Measurements from ENCODE around the gene WNT2.
"Not testable (repeated sequence)": the region's sequence is repeated elsewhere in the genome, so short reads cannot be mapped to it uniquely, and the experiment has no call there.

WNT2 gene

DNA sequence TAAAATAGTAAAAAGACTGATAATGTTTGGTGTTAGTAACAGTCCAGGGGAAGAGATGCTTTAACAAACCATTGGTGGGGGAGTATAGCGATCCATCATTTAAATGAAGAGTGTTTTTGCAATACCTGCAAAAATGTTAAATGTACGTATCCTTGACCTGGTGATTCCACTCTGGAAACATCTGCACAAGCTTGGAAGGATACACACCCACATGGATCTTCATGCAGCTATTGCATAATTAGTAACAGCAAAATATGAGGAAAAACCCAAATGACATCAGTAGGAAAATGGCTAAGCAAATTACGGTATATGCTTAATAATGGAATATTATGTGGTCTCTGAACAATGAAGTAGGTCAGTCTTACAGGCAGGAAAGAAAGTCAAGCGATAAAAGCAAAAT, 20.5 kb downstream of the WNT2 start:
- DNase-seq, result no peak

DNA sequence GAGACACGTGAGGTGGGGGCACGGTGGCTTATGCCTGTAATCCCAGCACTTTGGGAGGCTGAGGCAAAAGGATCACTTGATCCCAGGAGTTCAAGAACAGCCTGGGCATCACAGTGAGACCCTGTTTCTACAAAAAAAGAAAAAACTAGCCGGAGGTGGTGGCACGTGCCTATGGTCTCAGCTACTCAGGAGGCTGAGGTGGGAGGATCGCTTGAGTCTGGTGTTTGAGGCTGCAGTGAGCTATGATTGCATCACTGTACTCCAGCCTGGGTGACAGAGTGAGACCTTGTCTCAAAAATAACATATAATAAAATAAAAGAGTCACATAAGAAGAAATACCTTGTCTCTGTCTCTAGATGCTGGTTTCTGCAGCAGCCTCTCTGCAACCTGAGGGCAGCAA, 22.4 kb downstream of the WNT2 start:
- not testable (repeated sequence) for DNase-seq

DNA sequence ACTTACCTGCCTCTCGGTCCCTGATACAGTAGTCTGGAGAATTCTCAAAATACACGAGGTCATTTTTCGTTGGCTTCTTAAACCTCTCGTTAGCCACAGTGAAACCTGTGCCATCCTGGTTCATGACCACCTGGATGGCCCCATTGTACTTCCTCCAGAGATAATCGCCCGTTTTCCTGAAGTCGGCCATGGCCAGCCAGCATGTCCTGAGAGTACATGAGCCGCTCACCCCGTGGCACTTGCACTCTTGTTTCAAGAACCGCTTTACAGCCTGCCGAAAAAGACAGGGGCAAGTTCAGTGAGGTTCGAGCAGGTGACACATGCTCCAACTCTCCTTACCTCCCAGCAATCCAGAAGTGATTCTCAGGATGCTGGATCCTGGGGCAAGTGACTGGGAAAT, 25.3 kb downstream of the WNT2 start:
- DNase-seq, result no peak

DNA sequence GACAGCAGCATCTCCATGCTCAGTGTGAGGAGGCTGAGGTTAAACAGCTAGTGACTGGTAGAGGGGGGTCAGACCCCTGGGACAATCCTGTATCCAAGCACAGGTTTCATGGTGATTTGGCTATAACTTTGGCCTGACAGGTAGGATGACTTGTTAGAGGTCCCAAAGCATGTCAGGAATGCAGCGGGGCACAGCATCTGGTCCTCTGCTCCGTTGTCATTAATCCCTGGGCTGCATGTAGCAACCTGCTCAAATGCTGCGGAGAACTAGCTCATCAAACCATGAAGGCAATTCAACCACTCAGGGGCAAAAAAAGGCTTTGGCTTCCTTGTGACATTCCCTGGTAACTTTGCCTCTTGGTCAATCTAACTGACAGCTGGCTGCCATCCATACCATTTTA, 26.8 kb downstream of the WNT2 start:
- DNase-seq, result no peak

DNA sequence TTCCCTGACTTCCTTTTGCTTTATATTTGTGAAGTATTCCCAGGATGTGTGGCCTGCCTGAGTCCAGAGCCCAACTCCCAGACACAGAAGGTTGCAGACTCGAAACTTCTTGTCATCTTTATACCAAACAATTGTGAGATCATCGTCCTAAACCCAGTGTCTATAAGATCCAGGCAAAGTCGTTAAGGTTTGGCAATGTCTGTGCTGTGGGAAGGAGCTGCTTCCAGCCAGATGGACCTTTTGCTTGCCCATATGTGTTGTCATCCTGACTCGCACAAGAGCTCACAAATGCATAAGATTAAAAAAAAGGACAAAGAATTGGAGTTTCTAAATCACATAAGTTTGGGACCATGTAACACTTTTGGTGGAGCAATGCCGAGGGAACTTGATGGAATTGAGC, 37.0 kb downstream of the WNT2 start:
- DNase-seq, result no peak

GRCh38 chr7:117284692-117285091, 38.2 kb downstream of the WNT2 start:
- no peak for DNase-seq

DNA sequence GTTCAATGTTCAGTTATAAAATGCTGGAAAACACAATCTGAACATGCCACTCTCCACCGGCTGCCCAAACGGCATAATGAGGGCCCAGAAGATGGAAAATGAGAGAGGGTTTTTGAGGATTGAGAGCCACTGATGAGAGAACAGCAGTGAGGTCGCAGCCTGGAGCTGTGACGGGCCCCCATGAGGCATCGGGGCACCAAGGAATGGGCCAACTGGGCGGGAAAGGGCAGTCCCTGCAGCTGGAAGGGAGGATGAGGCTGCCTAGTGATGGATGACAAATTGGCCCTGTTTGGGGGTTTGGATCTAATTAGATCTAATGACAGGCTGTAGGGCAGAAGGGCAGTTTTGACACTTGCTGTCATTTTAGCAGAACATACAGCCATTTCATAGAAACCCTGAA, 39.1 kb downstream of the WNT2 start:
- DNase-seq, result no peak

DNA sequence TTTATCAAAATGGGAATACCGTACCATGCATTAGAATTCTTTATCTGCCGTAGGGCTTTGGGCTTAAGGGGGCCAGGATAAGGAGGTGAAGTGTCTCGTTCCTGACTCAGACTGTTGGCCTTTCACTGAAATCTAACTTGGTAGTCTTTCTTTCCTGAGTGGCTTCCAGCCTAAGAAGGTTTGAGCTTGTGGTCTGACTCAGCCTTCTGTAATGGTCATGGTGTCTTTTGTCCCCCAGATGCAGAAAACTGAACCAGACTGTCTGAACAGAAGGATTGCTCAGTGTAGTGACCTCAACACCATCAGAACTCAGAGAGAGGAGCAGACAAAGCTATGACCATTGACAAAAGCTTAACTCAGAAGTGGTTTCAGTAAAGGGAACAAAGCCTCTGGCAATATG, 39.5 kb downstream of the WNT2 start:
- DNase-seq, result no peak

GRCh38 chr7:117282239-117282812, 40.5 kb downstream of the WNT2 start:
- no peak for DNase-seq

- DNase-seq, result no peak
These were observed 41.3 kb downstream of the WNT2 start for GRCh38 chr7:117281562-117281961.

- DNase-seq, result no peak
These were observed 42.8 kb downstream of the WNT2 start for GRCh38 chr7:117279931-117280557.

DNA sequence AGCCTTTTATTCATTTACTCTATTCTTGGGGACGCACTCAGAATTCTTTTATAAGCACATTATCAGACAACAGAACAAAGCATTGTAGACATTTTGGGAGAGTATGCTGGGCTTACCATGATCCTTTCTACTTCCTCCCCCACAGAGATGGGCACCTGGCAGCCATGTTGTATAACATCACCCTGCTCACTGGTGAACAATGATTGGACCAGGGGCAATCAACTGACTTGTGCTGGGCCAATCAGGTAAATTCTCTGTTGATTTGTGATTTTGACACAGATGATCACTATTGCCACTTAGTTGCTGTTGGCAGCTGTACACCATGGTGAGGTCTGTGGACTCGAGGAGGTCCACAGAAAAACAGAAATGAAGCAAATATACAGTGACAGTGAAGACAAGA, 43.7 kb downstream of the WNT2 start:
- no peak for DNase-seq

DNA sequence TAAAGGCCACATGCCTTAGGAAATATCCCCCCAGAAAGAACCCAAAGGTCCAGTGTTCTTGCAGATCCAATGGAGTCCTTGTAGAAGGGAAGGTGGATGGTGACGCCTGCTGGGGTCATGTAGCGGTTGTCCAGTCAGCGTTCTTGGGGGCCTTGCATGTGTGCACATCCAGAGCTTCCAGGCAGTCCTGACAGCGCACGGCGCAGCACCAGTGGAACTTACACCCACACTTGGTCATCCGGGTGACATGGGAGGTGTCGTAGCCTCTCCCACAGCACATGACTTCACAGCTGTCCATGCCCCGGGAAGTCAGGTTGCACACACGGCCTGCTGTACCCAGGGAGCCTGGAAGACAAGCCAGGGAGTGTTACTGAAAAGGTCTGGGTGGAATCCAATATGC, 44.8 kb downstream of the WNT2 start:
- no peak for DNase-seq

DNA sequence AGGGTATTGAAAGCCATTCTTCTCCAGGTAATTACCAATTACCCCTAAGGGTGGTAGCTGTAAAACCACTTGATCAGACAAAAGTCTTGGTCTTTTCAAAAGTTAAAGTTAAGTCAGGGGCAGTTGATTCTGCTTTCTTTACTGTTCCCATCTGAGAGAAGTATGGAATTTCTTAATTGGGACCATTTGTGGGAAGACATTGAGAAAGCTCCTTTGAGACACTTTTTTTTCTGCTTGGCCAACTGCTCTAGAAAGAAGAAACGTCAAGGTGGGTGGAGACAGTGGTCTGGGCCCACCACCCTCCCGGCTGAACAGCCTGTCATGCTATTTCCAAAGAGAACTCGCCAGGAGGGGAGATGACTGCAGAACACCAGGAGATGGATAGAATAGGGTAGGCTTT, 45.3 kb downstream of the WNT2 start:
- no peak for DNase-seq

- DNase-seq, result no peak
These were observed 47.9 kb downstream of the WNT2 start for GRCh38 chr7:117274951-117275350.

DNA sequence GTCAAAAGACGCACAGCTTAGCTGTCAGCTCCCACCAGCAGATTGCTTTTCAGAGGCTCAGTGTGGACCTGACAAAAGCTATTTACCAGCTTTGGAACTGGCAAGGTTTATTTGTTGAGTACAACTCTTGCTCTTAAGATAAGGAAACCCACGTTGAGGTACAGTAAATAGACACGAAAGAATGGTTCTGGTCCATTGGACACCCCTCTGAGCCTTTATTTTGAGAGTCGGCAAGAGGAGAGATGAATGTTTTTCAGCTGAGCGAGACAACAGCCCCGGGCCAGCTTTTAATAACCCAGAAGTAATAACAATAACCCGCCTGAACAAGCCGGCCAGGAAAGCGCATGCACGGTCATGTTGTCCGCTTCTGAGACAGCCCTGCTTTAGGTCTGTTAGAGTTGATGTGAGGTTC, 49.0 kb downstream of the WNT2 start:
- peak; percentile 21 for DNase-seq

GRCh38 chr7:117273325-117273724, 49.5 kb downstream of the WNT2 start:
- no peak for DNase-seq

DNA sequence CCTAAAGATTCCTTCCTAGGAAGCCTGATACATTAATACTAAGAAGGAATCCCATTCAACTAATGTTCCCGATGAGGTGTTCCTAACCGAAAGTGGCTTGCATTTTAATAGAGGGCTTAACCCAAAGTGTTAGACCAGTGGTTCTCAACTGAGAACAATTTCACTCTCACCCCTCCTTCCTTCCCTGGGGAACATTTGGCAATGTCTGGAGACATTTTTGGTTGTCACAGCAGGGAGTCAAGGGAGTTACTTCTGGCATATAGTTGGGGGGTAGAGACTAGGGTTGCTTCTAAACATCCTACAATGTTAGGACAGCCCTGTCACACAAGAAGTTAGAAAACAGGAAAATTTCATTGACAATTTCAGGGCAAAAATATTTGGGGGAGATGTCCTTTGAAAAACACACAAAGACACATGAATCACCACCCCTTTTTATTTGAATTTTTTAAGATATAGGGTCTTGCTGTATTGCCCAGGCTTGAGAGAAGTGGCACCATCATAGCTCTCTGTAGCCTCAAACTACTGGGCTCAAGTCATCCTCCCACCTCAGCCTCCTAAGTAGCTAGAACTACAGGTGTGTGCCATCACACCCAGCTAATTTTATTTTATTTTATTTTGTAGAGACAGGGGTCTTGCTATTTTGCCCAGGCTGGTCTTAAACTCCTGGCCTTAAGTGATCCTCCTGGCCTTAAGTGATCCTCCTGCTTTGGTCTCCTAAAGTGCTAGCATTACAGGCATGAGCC, 50.7 kb downstream of the WNT2 start:
- no peak for DNase-seq

GRCh38 chr7:117271566-117271965, 51.3 kb downstream of the WNT2 start:
- no peak for DNase-seq

GRCh38 chr7:117270371-117270770, 52.5 kb downstream of the WNT2 start:
- DNase-seq, result no peak

DNA sequence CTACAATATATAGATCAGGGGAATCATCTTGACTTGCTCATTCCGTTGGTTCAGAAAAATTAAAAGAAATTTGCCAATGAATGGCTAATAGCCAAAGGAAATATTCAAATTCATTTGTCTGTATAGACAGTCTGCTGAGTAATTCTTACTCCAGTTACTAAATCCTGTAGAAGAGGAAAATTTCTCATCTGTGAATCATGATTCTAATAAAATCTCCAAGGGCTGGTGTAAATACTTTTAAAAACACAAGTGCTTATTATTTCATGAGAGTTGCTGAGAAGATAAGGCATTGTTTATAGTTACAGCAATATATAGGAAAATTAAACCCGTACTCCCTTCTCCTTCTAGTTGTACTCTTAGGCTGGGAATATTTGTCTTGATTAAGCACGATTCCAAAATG, 53.0 kb downstream of the WNT2 start:
- no peak for DNase-seq

DNA sequence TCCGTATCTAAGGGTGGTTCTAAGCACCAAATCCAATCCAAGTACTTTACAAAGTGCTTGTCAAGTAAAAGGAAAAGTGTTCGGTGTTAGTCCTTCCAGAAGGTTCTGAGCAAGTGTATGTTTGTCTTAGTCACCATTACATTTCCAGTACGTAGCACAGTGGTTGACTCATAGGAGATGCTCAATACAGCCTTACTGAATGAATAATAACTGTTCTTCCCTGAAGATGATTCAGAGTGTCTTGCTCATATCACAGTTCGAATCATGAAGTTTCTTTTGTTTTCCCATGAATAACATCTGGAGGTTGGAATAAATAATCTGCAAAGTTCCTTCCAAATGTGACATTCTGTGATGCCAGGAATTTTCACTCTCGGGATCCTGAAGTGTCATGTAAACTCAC, 53.4 kb downstream of the WNT2 start:
- DNase-seq, result no peak

- no peak for DNase-seq
These were observed 58.1 kb downstream of the WNT2 start for GRCh38 chr7:117264716-117265115.

DNA sequence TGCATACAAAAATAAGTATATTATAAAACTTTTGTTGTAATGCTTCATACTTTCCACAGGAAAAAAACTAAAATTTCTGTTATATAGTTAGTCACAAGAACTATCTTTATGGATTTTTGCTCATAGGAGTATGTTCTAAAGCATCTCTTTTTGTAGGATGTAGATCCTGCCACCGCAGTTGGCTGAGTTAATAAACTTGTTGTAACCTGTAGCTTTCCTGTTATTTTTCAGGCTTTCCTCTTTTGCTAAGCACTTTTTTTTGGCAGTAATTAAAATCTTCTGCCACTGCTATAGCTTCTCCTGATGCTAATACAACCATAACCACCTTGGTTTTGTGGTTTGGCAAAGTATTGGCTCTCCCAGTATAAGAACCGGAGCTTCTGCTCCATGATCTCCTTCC, 60.3 kb downstream of the WNT2 start:
- no peak for DNase-seq

DNA sequence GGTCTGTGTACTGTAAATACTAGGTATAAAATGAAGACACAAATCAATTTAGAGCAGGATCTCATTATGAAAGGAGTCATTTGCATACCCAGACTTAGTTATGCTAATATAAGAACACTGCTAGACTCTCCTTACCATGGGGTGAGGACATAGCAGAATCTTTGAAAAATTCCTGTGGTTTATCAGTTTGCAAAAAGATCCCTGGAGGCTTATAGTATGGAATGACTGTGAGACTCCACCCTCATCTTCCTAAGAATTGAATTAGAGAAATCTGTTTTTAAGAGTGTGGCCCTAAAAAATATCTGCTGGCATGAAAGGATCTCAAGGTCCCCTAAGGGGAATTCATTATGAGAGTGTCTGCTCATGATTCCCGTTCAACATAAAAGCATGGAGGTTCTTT, 63.2 kb downstream of the WNT2 start:
- DNase-seq, result no peak

Data from retina (tissue), 1 donor.